ENCODE results near the gene SH2B2.

The SH2B2 gene

GRCh38 chr7:102284891-102285539 lies 1.7 kb upstream of the SH2B2 start:
- Histone ChIP-seq H3K4me3 (ENCODE audit: low read depth, low read length) (no peak overlapping the region), H3K9me3 (ENCODE audit: control insufficient read depth, low read length) (no peaks in the 10 kb centered on the region), H3K9ac (no peak overlapping the region), H3K27me3 (ENCODE audit: control insufficient read depth, insufficient read depth, low read length) (no peaks in the 10 kb centered on the region), H3K4me2 (ENCODE audit: low read length) (no peak overlapping the region), H3K27ac (peak overlapping the region; percentile 73), H3K36me3 (ENCODE audit: control insufficient read depth, insufficient read depth, low read length) (no peaks in the 10 kb centered on the region), H2AFZ (peak overlapping the region; percentile 16), H3K79me2 (peaks cover 9% of the 10 kb centered on the region), H3K4me1 (peaks cover 8% of the 10 kb centered on the region)
- no peak for TF ChIP-seq CTCF (IDR thresholded peaks at IDR 0.05)

- TF ChIP-seq CTCF (IDR thresholded peaks at IDR 0.05): no peak
- peaks cover 9% of the 10 kb centered on the region for H3K79me2 ChIP-seq
- H3K27ac ChIP-seq: peak overlapping the region; percentile 73
- H3K4me3 ChIP-seq (ENCODE audit: low read depth, low read length): peak overlapping the region; percentile 75
- no peaks in the 10 kb centered on the region for H3K9me3 ChIP-seq (ENCODE audit: control insufficient read depth, low read length)
- peak overlapping the region; percentile 99 for H2AFZ ChIP-seq
- H3K4me2 ChIP-seq (ENCODE audit: low read length): peak overlapping the region; percentile 98
- H3K9ac ChIP-seq: no peak overlapping the region
- H3K27me3 ChIP-seq (ENCODE audit: control insufficient read depth, insufficient read depth, low read length): no peaks in the 10 kb centered on the region
- peaks cover 8% of the 10 kb centered on the region for H3K4me1 ChIP-seq
- H3K36me3 ChIP-seq (ENCODE audit: control insufficient read depth, insufficient read depth, low read length): no peaks in the 10 kb centered on the region
These were observed 980 bp upstream of the SH2B2 start for GRCh38 chr7:102285540-102286236.

- Histone ChIP-seq H3K4me1 (peaks cover 8% of the 10 kb centered on the region), H2AFZ (peak overlapping the region; percentile 89), H3K27ac (no peak overlapping the region), H3K27me3 (ENCODE audit: control insufficient read depth, insufficient read depth, low read length) (no peaks in the 10 kb centered on the region), H3K9ac (peak overlapping the region; percentile 63), H3K4me3 (ENCODE audit: low read depth, low read length) (peak overlapping the region; percentile 73), H3K79me2 (peaks cover 9% of the 10 kb centered on the region), H3K36me3 (ENCODE audit: control insufficient read depth, insufficient read depth, low read length) (no peaks in the 10 kb centered on the region), H3K4me2 (ENCODE audit: low read length) (peak overlapping the region; percentile 94), H3K9me3 (ENCODE audit: control insufficient read depth, low read length) (no peaks in the 10 kb centered on the region)
- no peak for TF ChIP-seq CTCF (IDR thresholded peaks at IDR 0.05)
These were observed 678 bp downstream of the SH2B2 start for GRCh38 chr7:102287111-102287980.

- Histone ChIP-seq H3K4me1 (peaks cover 8% of the 10 kb centered on the region), H3K9ac (no peak overlapping the region), H3K9me3 (ENCODE audit: control insufficient read depth, low read length) (no peaks in the 10 kb centered on the region), H3K4me3 (ENCODE audit: low read depth, low read length) (peak overlapping the region; percentile 73), H3K27me3 (ENCODE audit: control insufficient read depth, insufficient read depth, low read length) (no peaks in the 10 kb centered on the region), H3K36me3 (ENCODE audit: control insufficient read depth, insufficient read depth, low read length) (no peaks in the 10 kb centered on the region), H3K79me2 (peaks cover 9% of the 10 kb centered on the region), H3K4me2 (ENCODE audit: low read length) (peak overlapping the region; percentile 94), H3K27ac (no peak overlapping the region), H2AFZ (peak overlapping the region; percentile 89)
- no peak for TF ChIP-seq CTCF (IDR thresholded peaks at IDR 0.05)
These were observed 1.3 kb downstream of the SH2B2 start for GRCh38 chr7:102287981-102288278.

All from parathyroid adenoma (tissue), 2 donors.